Transverse colon (tissue), 3 donors: ENCODE data around the gene CYP4X1.

ENCODE experiments used
- CTCF ChIP-seq, 5 experiments: fragments of 200-600 bp in 3 of 5; fragments of 450-650 bp in 2 of 5; sonication (generic) in 3 of 5; IDR thresholded peaks; 1 replicate in 2 of 5; 2 replicates in 3 of 5; pipeline ENCODE4 v1.5.1; 2016 to 2017; ENCODE audit warnings: antibody characterized with exemption in 5 of 5, inconsistent platforms in 3 of 5, mild to moderate bottlenecking in 2 of 5, moderate library complexity in 1 of 5
- EP300 ChIP-seq: sonication (generic); formaldehyde crosslinking; IDR thresholded peaks from one replicate; pipeline ENCODE4 v1.6.1; 2017; ENCODE audit warnings: antibody characterized with exemption, low read depth
- POLR2A ChIP-seq: fragments of 450-650 bp; IDR thresholded peaks from one replicate; pipeline ENCODE4 v1.6.1; 2016; ENCODE audit warnings: antibody characterized with exemption, mild to moderate bottlenecking, moderate library complexity

GRCh38 chr1:47023268-47024140, at the start of gene CYP4X1:
- TF ChIP-seq CTCF (IDR thresholded peaks at IDR 0.05) (no peak), POLR2A (no peak), EP300 (no peak)
